ENCODE results near the gene MCF2L2.

DNA sequence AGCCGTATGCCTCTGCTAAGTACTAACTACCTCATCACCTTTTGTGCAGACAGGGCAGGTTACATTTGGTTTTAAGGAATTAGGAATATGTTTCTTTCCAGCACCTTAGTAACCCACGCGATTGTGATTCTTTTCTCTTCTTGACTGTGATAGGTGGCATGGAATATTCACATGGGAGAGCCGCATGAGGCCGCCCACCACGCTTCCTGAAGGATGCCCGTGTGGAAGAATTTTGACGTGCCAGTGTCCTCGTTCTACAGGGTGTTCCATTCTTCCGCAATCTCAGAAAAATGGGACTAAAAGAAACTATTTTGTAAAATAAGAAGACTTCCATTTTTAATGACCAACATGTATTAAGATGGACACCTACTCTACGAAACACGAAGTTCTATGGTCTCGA, 159.1 kb downstream of the MCF2L2 start:
- no peak for TF ChIP-seq CTCF (IDR thresholded peaks at IDR 0.05)
- no peak for TF ChIP-seq POLR2A (IDR thresholded peaks at IDR 0.05)
- no peak for TF ChIP-seq EP300 (IDR thresholded peaks at IDR 0.05)
